Neural cell (in vitro differentiated cells): Measurements from ENCODE around the gene ABCA10. TPM values are rescaled to one million over a fixed set of nuclear protein-coding genes. Genes with fewer than 3 reads are reported as not detected.

Experiments
- H2AFZ ChIP-seq: fragments of 200-600, 300-800 bp; sonication (generic), shearing (Covaris generic); 2 replicates; pipeline ENCODE4 v1.6.0; 2014; ENCODE audit warnings: low read depth, mild to moderate bottlenecking, antibody characterized with exemption, low read length, moderate library complexity
- H3F3A ChIP-seq: fragments of 200-600 bp; shearing (Covaris generic); 2 replicates; pipeline ENCODE4 v1.6.1; 2016; ENCODE audit warnings: mild to moderate bottlenecking, moderate library complexity, mixed read lengths, antibody characterized with exemption, low read length; ENCODE audit not compliant: insufficient read depth, poor library complexity, severe bottlenecking
- H3K27ac ChIP-seq: fragments of 200-600, 300-800 bp; sonication (generic), shearing (Covaris generic); 2 replicates; pipeline ENCODE4 v1.5.1; 2014; ENCODE audit warnings: mild to moderate bottlenecking, low read length, moderate library complexity
- H3K27me3 ChIP-seq: fragments of 300-800, 200-600 bp; sonication (generic), shearing (Covaris generic); 2 replicates; pipeline ENCODE4 v1.6.0; 2014; ENCODE audit warnings: mild to moderate bottlenecking, low read depth, low read length, moderate library complexity; ENCODE audit not compliant: insufficient read depth
- H3K36me3 ChIP-seq: fragments of 300-800, 200-600 bp; sonication (generic), shearing (Covaris generic); 2 replicates; pipeline ENCODE4 v1.5.1; 2014; ENCODE audit warnings: mild to moderate bottlenecking, antibody characterized with exemption, low read length, moderate library complexity; ENCODE audit not compliant: insufficient read depth
- H3K4me2 ChIP-seq: fragments of 300-800, 200-600 bp; sonication (generic), shearing (Covaris generic); 2 replicates; pipeline ENCODE4 v1.6.0; 2014; ENCODE audit warnings: mild to moderate bottlenecking, low read length
- H3K4me3 ChIP-seq: fragments of 300-800, 200-600 bp; sonication (generic), shearing (Covaris generic); 2 replicates; pipeline ENCODE4 v1.5.1; 2014; ENCODE audit warnings: mild to moderate bottlenecking, low read length, moderate library complexity
- H3K79me2 ChIP-seq: fragments of 200-600 bp; shearing (Covaris generic); replicated peaks from 2 replicates; pipeline ENCODE4 v1.6.0; 2014; ENCODE audit warnings: mild to moderate bottlenecking, low read length, moderate library complexity; ENCODE audit not compliant: insufficient read depth
- H3K9ac ChIP-seq: fragments of 300-800, 200-600 bp; sonication (generic), shearing (Covaris generic); 2 replicates; pipeline ENCODE4 v1.6.1; 2016; ENCODE audit warnings: mild to moderate bottlenecking, low read length, mixed read lengths
- H3K9me2 ChIP-seq: fragments of 200-600 bp; shearing (Covaris generic); 2 replicates; pipeline ENCODE4 v1.6.1; 2016; ENCODE audit warnings: mild to moderate bottlenecking, low read length, mixed read lengths; ENCODE audit not compliant: insufficient read depth
- H3K9me3 ChIP-seq: fragments of 200-600, 300-800 bp; sonication (generic), shearing (Covaris generic); 2 replicates; pipeline ENCODE4 v1.6.1; 2016; ENCODE audit warnings: mild to moderate bottlenecking, mixed run types, low read length, moderate library complexity, mixed read lengths
- H4K20me1 ChIP-seq: fragments of 200-600 bp; shearing (Covaris generic); 2 replicates; pipeline ENCODE4 v1.6.1; 2016; ENCODE audit warnings: mild to moderate bottlenecking, mixed run types; ENCODE audit not compliant: insufficient read depth
- CTCF ChIP-seq: fragments of 450-650 bp; IDR thresholded peaks from 2 replicates; pipeline ENCODE4 v1.5.1; 2014; ENCODE audit warnings: antibody characterized with exemption, mild to moderate bottlenecking, moderate library complexity; ENCODE audit not compliant: poor library complexity, severe bottlenecking
- EP300 ChIP-seq: fragments of 450-650 bp; conservative IDR thresholded peaks from 2 replicates; pipeline ENCODE4 v1.6.1; 2014; ENCODE audit warnings: antibody characterized with exemption, mild to moderate bottlenecking, moderate library complexity; ENCODE audit not compliant: poor library complexity, severe bottlenecking
- EZH2 ChIP-seq: fragments of 200-600, 300-800 bp; shearing (Covaris generic), sonication (generic); IDR thresholded peaks from 2 replicates; pipeline ENCODE4 v1.6.1; 2014; ENCODE audit warnings: antibody characterized with exemption, low read length, borderline replicate concordance, mild to moderate bottlenecking; ENCODE audit not compliant: insufficient read depth, poor library complexity, severe bottlenecking
- MXI1 ChIP-seq: fragments of 450-650 bp; conservative IDR thresholded peaks from 2 replicates; pipeline ENCODE4 v1.6.1; 2014; ENCODE audit warnings: antibody characterized with exemption, mild to moderate bottlenecking; ENCODE audit not compliant: poor library complexity, severe bottlenecking
- POLR2AphosphoS5 ChIP-seq: IDR thresholded peaks from 2 replicates; pipeline ENCODE4 v1.6.1; 2012
- RAD21 ChIP-seq: fragments of 450-650 bp; conservative IDR thresholded peaks from 2 replicates; pipeline ENCODE4 v1.6.1; 2014; ENCODE audit warnings: antibody characterized with exemption, mild to moderate bottlenecking, moderate library complexity
- SMC3 ChIP-seq: fragments of 450-650 bp; conservative IDR thresholded peaks from 2 replicates; pipeline ENCODE4 v1.6.1; 2014; ENCODE audit warnings: antibody characterized with exemption, mild to moderate bottlenecking, moderate library complexity; ENCODE audit not compliant: poor library complexity
- TAF1 ChIP-seq: IDR thresholded peaks from 2 replicates; pipeline ENCODE4 v1.6.1; 2012; ENCODE audit warnings: low read depth
- polyA plus RNA-seq: library from polyadenylated mRNA; depleted of rRNA; stranded (reverse); fragments of >200 nt; gene quantifications from 2 replicates; pipeline ENCODE4 v1.2.3, GENCODE V29; 2014
- TF ChIP-seq, protein P1 (sequence below): IDR thresholded peaks from 2 replicates; pipeline ENCODE4 v1.6.1; 2012; ENCODE audit warnings: borderline replicate concordance

The ABCA10 gene
- polyA plus RNA-seq, 1 donor from 2014 or later: 15.3 TPM

GRCh38 chr17:69267219-69267618, 38.6 kb upstream of the ABCA10 start:
- no peak for TF ChIP-seq POLR2AphosphoS5
- no peak for TF ChIP-seq EZH2
- TF ChIP-seq CTCF: no peak
- TF ChIP-seq, protein P1, sequence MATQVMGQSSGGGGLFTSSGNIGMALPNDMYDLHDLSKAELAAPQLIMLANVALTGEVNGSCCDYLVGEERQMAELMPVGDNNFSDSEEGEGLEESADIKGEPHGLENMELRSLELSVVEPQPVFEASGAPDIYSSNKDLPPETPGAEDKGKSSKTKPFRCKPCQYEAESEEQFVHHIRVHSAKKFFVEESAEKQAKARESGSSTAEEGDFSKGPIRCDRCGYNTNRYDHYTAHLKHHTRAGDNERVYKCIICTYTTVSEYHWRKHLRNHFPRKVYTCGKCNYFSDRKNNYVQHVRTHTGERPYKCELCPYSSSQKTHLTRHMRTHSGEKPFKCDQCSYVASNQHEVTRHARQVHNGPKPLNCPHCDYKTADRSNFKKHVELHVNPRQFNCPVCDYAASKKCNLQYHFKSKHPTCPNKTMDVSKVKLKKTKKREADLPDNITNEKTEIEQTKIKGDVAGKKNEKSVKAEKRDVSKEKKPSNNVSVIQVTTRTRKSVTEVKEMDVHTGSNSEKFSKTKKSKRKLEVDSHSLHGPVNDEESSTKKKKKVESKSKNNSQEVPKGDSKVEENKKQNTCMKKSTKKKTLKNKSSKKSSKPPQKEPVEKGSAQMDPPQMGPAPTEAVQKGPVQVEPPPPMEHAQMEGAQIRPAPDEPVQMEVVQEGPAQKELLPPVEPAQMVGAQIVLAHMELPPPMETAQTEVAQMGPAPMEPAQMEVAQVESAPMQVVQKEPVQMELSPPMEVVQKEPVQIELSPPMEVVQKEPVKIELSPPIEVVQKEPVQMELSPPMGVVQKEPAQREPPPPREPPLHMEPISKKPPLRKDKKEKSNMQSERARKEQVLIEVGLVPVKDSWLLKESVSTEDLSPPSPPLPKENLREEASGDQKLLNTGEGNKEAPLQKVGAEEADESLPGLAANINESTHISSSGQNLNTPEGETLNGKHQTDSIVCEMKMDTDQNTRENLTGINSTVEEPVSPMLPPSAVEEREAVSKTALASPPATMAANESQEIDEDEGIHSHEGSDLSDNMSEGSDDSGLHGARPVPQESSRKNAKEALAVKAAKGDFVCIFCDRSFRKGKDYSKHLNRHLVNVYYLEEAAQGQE: no peak
- TF ChIP-seq RAD21: no peak
- TF ChIP-seq SMC3: no peak
- H3K9ac ChIP-seq: no peak overlapping the region
- H3K27me3 ChIP-seq: no peaks in the 10 kb centered on the region
- H4K20me1 ChIP-seq: no peaks in the 10 kb centered on the region
- no peak overlapping the region for H3K4me3 ChIP-seq
- no peaks in the 10 kb centered on the region for H3K9me3 ChIP-seq
- no peaks in the 10 kb centered on the region for H3F3A ChIP-seq
- H3K9me2 ChIP-seq: no peaks in the 10 kb centered on the region
- no peak overlapping the region for H2AFZ ChIP-seq
- H3K4me2 ChIP-seq: no peak overlapping the region
- H3K79me2 ChIP-seq: no peaks in the 10 kb centered on the region
- H3K27ac ChIP-seq: no peak overlapping the region
- no peaks in the 10 kb centered on the region for H3K36me3 ChIP-seq

GRCh38 chr17:69265873-69266272, 37.2 kb upstream of the ABCA10 start:
- Histone ChIP-seq H3K9me3 (no peaks in the 10 kb centered on the region), H3K79me2 (no peaks in the 10 kb centered on the region), H3K9ac (no peak overlapping the region), H3K4me3 (no peak overlapping the region), H3K27me3 (no peaks in the 10 kb centered on the region), H3K36me3 (no peaks in the 10 kb centered on the region), H2AFZ (no peak overlapping the region), H4K20me1 (no peaks in the 10 kb centered on the region), H3K4me2 (no peak overlapping the region), H3F3A (no peaks in the 10 kb centered on the region), H3K9me2 (no peaks in the 10 kb centered on the region), H3K27ac (no peak overlapping the region)
- no peak for TF ChIP-seq EZH2
- no peak for TF ChIP-seq EP300
- no peak for TF ChIP-seq RAD21
- TF ChIP-seq TAF1: no peak
- no peak for TF ChIP-seq MXI1
- no peak for TF ChIP-seq CTCF
- TF ChIP-seq, protein P1: no peak
- no peak for TF ChIP-seq SMC3
- TF ChIP-seq POLR2AphosphoS5: no peak
